ENCODE measurements around the gene STX7.
A peak's percentile ranks its signal among the peaks of the same experiment; 100 is the strongest.

STX7 gene

GRCh38 chr6:132526461-132526860 lies 13.5 kb upstream of the STX7 start:
- Histone ChIP-seq H3K36me3 (ENCODE audit: control insufficient read depth, low read depth, low read length) (no peaks in the 10 kb centered on the region), H3K27me3 (ENCODE audit: control insufficient read depth, insufficient read depth, low read length) (no peaks in the 10 kb centered on the region), H3K9ac (ENCODE audit: low read length) (no peak overlapping the region), H3K4me3 (ENCODE audit: low read length) (no peak overlapping the region), H3K27ac (ENCODE audit: low read length) (no peak overlapping the region), H3K9me3 (ENCODE audit: control insufficient read depth, low read depth, low read length) (no peaks in the 10 kb centered on the region), H3K4me1 (ENCODE audit: control insufficient read depth, low read depth, low read length) (peaks cover 12% of the 10 kb centered on the region)

DNA sequence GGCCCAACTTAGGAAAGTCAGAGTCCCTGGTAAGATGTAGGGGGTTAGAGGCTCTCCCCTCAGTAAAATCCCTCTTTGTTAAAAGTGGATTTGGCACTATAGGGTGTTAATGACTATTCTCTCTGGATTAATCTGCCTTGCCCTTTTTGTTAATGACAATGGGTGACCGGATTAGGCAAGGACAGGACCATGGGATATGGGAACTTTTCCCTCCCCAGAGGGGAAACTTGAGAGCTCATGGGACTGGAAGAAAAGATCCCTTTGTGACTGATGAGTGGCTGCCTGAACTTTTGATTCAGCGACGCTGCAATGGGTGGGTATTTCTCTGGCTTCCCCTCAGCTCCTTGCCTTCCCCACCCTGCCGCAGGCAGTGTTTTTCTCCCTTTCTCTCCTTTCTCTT lies 12.9 kb upstream of the STX7 start:
- peaks cover 12% of the 10 kb centered on the region for H3K4me1 ChIP-seq (ENCODE audit: control insufficient read depth, low read depth, low read length)

GRCh38 chr6:132524646-132525045 lies 11.7 kb upstream of the STX7 start:
- no peaks in the 10 kb centered on the region for H3K36me3 ChIP-seq (ENCODE audit: control insufficient read depth, low read depth, low read length)
- no peak overlapping the region for H3K9ac ChIP-seq (ENCODE audit: low read length)
- H3K4me3 ChIP-seq (ENCODE audit: low read length), result no peak overlapping the region
- H3K27me3 ChIP-seq (ENCODE audit: control insufficient read depth, insufficient read depth, low read length), result no peaks in the 10 kb centered on the region
- no peaks in the 10 kb centered on the region for H3K9me3 ChIP-seq (ENCODE audit: control insufficient read depth, low read depth, low read length)
- H3K27ac ChIP-seq (ENCODE audit: low read length), result no peak overlapping the region
- H3K4me1 ChIP-seq (ENCODE audit: control insufficient read depth, low read depth, low read length), result peaks cover 12% of the 10 kb centered on the region

More for the DNA sequence above, 12.9 kb upstream of the STX7 start:
- H3K36me3 ChIP-seq (ENCODE audit: control insufficient read depth, low read depth, low read length), result no peaks in the 10 kb centered on the region
- H3K27ac ChIP-seq (ENCODE audit: low read length), result no peak overlapping the region
- no peak overlapping the region for H3K4me3 ChIP-seq (ENCODE audit: low read length)
- no peaks in the 10 kb centered on the region for H3K9me3 ChIP-seq (ENCODE audit: control insufficient read depth, low read depth, low read length)
- no peak overlapping the region for H3K9ac ChIP-seq (ENCODE audit: low read length)
- no peaks in the 10 kb centered on the region for H3K27me3 ChIP-seq (ENCODE audit: control insufficient read depth, insufficient read depth, low read length)

DNA sequence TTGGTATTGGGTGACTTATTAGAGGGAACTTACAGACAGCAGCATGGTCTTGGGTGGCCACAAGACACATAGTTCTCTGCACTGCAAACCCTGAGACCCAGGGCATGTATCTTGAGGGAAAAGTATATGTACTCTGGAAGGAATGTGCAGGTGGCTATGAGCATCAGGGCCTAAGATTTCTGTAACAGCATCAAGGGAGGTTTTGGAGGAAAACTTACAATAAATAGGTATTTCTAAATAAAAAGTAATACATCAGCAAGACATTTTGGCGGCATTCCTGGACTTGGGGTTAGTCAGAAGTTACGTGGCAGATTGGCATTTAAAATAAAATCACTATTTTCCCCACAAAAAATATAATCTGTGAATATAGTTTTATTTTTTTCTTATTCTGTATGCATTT lies 8.0 kb upstream of the STX7 start:
- H3K9ac ChIP-seq (ENCODE audit: low read length), result no peak overlapping the region
- H3K9me3 ChIP-seq (ENCODE audit: control insufficient read depth, low read depth, low read length), result no peaks in the 10 kb centered on the region
- no peak overlapping the region for H3K4me3 ChIP-seq (ENCODE audit: low read length)
- no peak overlapping the region for H3K27ac ChIP-seq (ENCODE audit: low read length)
- H3K4me1 ChIP-seq (ENCODE audit: control insufficient read depth, low read depth, low read length), result peaks cover 4% of the 10 kb centered on the region
- H3K27me3 ChIP-seq (ENCODE audit: control insufficient read depth, insufficient read depth, low read length), result no peaks in the 10 kb centered on the region
- no peaks in the 10 kb centered on the region for H3K36me3 ChIP-seq (ENCODE audit: control insufficient read depth, low read depth, low read length)

DNA sequence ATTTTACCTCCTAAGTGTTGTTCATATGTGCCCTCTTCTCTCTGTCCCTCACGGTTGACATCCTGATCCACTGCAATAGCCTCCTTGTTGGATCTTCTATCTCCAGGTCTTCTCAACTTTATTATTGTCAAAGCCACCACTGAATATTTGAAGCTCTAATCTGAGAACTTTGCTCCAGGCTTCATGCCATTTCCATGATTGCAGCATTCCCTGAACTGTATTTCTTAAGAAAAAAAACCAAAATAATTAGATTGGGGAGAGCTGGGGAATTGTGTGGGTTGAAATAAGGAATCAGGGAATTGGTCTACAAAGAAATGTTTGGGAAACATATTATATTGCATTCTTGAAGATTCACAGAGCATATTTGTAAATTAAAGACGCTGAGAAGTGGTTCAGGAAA lies 2.5 kb upstream of the STX7 start:
- no peak overlapping the region for H3K9ac ChIP-seq (ENCODE audit: low read length)
- no peaks in the 10 kb centered on the region for H3K27me3 ChIP-seq (ENCODE audit: control insufficient read depth, insufficient read depth, low read length)
- no peak overlapping the region for H3K27ac ChIP-seq (ENCODE audit: low read length)
- H3K4me1 ChIP-seq (ENCODE audit: control insufficient read depth, low read depth, low read length), result peaks cover 8% of the 10 kb centered on the region
- H3K36me3 ChIP-seq (ENCODE audit: control insufficient read depth, low read depth, low read length), result no peaks in the 10 kb centered on the region
- no peaks in the 10 kb centered on the region for H3K9me3 ChIP-seq (ENCODE audit: control insufficient read depth, low read depth, low read length)
- H3K4me3 ChIP-seq (ENCODE audit: low read length), result no peak overlapping the region

DNA sequence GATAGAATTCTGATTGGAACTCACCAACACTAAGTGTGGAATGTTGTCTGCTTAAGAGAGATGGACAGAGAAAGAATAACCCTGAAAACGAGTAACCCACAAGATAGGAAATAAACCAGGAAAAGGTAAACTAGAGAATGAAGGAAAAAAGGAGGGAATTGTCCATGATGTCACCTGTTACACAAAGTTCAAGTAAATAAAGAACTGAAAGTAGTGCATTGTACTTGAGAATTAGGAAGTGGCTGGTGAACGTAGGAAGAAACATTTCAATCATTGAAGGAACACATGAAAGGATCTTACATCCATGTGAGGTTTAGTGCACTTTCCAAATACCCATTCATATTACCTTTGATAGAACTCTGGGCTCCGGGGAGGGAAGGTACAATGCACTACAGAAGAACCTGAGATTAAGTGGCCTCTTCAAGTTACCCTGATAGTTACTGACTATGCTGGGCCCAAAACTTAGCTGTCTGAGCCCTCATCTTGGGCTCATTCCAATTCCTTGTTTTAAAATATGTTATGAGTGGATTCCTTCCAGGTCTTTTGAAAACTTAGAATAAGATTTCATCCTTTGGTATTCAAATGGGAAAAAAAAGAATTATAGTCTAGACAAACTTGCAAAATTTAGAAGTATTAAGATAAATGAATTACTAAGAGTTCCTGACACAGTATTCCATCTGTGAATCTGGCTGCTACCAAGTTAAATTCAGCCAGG lies 1.1 kb upstream of the STX7 start:
- Histone ChIP-seq H3K9me3 (ENCODE audit: control insufficient read depth, low read depth, low read length) (no peaks in the 10 kb centered on the region), H3K9ac (ENCODE audit: low read length) (no peak overlapping the region), H3K4me1 (ENCODE audit: control insufficient read depth, low read depth, low read length) (peaks cover 8% of the 10 kb centered on the region), H3K27me3 (ENCODE audit: control insufficient read depth, insufficient read depth, low read length) (no peaks in the 10 kb centered on the region), H3K4me3 (ENCODE audit: low read length) (no peak overlapping the region), H3K36me3 (ENCODE audit: control insufficient read depth, low read depth, low read length) (no peaks in the 10 kb centered on the region), H3K27ac (ENCODE audit: low read length) (no peak overlapping the region)

DNA sequence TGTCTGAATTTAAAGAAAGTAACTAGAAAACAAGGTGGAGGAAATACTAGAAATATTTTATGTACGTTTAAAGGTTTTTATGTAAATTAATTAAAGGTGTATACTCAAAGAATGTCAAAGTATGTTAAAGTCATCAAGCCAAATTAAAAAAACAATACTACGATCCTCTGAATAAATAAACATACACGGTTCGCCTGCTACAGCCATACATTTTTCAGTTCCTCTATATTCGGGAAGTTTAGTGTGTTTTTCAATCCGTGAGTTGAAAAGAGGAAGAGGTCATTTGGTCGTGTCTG lies 626 bp downstream of the STX7 start:
- no peaks in the 10 kb centered on the region for H3K36me3 ChIP-seq (ENCODE audit: control insufficient read depth, low read depth, low read length)
- no peak overlapping the region for H3K27ac ChIP-seq (ENCODE audit: low read length)
- H3K4me3 ChIP-seq (ENCODE audit: low read length), result peak overlapping the region; percentile 79
- H3K4me1 ChIP-seq (ENCODE audit: control insufficient read depth, low read depth, low read length), result peaks cover 8% of the 10 kb centered on the region
- peak overlapping the region; percentile 64 for H3K9ac ChIP-seq (ENCODE audit: low read length)
- H3K27me3 ChIP-seq (ENCODE audit: control insufficient read depth, insufficient read depth, low read length), result no peaks in the 10 kb centered on the region
- no peaks in the 10 kb centered on the region for H3K9me3 ChIP-seq (ENCODE audit: control insufficient read depth, low read depth, low read length)

DNA sequence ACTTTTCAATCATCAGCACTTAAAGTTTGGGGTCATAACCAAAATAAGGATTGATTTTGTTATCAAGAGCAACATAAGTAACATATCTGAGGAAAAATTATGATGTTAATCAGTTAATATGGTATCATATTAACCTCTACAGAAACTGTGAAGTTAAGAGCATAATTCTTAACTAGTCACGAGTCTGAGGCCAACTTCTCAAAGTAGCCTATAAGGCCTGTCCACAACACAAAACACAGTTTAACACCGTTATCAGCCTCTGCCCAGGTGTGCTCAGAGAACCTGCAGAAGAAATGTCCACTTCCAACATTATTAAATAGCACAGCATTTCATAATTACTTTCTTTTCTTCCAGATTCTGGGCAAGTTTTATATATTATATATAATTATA lies 1.1 kb downstream of the STX7 start:
- Histone ChIP-seq H3K9ac (ENCODE audit: low read length) (peak overlapping the region; percentile 64), H3K36me3 (ENCODE audit: control insufficient read depth, low read depth, low read length) (no peaks in the 10 kb centered on the region), H3K27me3 (ENCODE audit: control insufficient read depth, insufficient read depth, low read length) (no peaks in the 10 kb centered on the region), H3K27ac (ENCODE audit: low read length) (no peak overlapping the region), H3K9me3 (ENCODE audit: control insufficient read depth, low read depth, low read length) (no peaks in the 10 kb centered on the region), H3K4me1 (ENCODE audit: control insufficient read depth, low read depth, low read length) (peaks cover 8% of the 10 kb centered on the region), H3K4me3 (ENCODE audit: low read length) (peak overlapping the region; percentile 79)

- Histone ChIP-seq H3K36me3 (ENCODE audit: control insufficient read depth, low read depth, low read length) (no peaks in the 10 kb centered on the region), H3K4me1 (ENCODE audit: control insufficient read depth, low read depth, low read length) (peaks cover 8% of the 10 kb centered on the region), H3K9ac (ENCODE audit: low read length) (no peak overlapping the region), H3K27ac (ENCODE audit: low read length) (no peak overlapping the region), H3K4me3 (ENCODE audit: low read length) (peak overlapping the region; percentile 79), H3K9me3 (ENCODE audit: control insufficient read depth, low read depth, low read length) (no peaks in the 10 kb centered on the region), H3K27me3 (ENCODE audit: control insufficient read depth, insufficient read depth, low read length) (no peaks in the 10 kb centered on the region)
These were observed 1.6 kb downstream of the STX7 start for GRCh38 chr6:132511210-132511830.

GRCh38 chr6:132506869-132507808 lies 5.8 kb downstream of the STX7 start:
- no peaks in the 10 kb centered on the region for H3K9me3 ChIP-seq (ENCODE audit: control insufficient read depth, low read depth, low read length)
- peaks cover 8% of the 10 kb centered on the region for H3K4me1 ChIP-seq (ENCODE audit: control insufficient read depth, low read depth, low read length)
- no peak overlapping the region for H3K4me3 ChIP-seq (ENCODE audit: low read length)
- H3K9ac ChIP-seq (ENCODE audit: low read length), result no peak overlapping the region
- no peak overlapping the region for H3K27ac ChIP-seq (ENCODE audit: low read length)
- H3K27me3 ChIP-seq (ENCODE audit: control insufficient read depth, insufficient read depth, low read length), result no peaks in the 10 kb centered on the region
- no peaks in the 10 kb centered on the region for H3K36me3 ChIP-seq (ENCODE audit: control insufficient read depth, low read depth, low read length)

GRCh38 chr6:132506461-132506860 lies 6.5 kb downstream of the STX7 start:
- peaks cover 4% of the 10 kb centered on the region for H3K4me1 ChIP-seq (ENCODE audit: control insufficient read depth, low read depth, low read length)
- H3K9me3 ChIP-seq (ENCODE audit: control insufficient read depth, low read depth, low read length), result no peaks in the 10 kb centered on the region
- no peak overlapping the region for H3K27ac ChIP-seq (ENCODE audit: low read length)
- H3K36me3 ChIP-seq (ENCODE audit: control insufficient read depth, low read depth, low read length), result peaks cover 5% of the 10 kb centered on the region
- no peak overlapping the region for H3K4me3 ChIP-seq (ENCODE audit: low read length)
- no peaks in the 10 kb centered on the region for H3K27me3 ChIP-seq (ENCODE audit: control insufficient read depth, insufficient read depth, low read length)
- H3K9ac ChIP-seq (ENCODE audit: low read length), result no peak overlapping the region

Data from iPS-18a (cell line).